Liver (tissue), 9 donors: ENCODE data around the gene RHEX. TPM values are rescaled to one million over a fixed set of nuclear protein-coding genes. Genes with fewer than 3 reads are reported as not detected.
"Not testable (repeated sequence)": the region's sequence is repeated elsewhere in the genome, so short reads cannot be mapped to it uniquely, and the experiment has no call there.

Source experiments
- DNase-seq: peaks from one replicate; pipeline ENCODE4 v3.0.0-alpha.2; 2017; ENCODE audit warnings: low spot score
- H3K27ac ChIP-seq, 2 donors: one replicate each; pipeline ENCODE4 v1.7.0; 2013; ENCODE audit warnings: inconsistent platforms in 2 of 2, low read length in 2 of 2, control low read depth in 1 of 2, low read depth in 1 of 2, mild to moderate bottlenecking in 1 of 2
- H3K27me3 ChIP-seq, 4 donors: one replicate each; pipeline versions ENCODE4 v1.6.1 to v1.7.0; 2013; ENCODE audit warnings: low read length in 3 of 4, inconsistent platforms in 1 of 4, mild to moderate bottlenecking in 1 of 4, moderate library complexity in 1 of 4; ENCODE audit not compliant: control insufficient read depth in 4 of 4, insufficient read depth in 4 of 4
- H3K36me3 ChIP-seq, 4 donors: one replicate each; pipeline versions ENCODE4 v1.6.1 to v1.7.0; 2013; ENCODE audit warnings: low read length in 3 of 4, mild to moderate bottlenecking in 3 of 4, low read depth in 1 of 4, moderate library complexity in 1 of 4; ENCODE audit not compliant: control insufficient read depth in 4 of 4, insufficient read depth in 3 of 4
- H3K4me1 ChIP-seq, 4 donors: one replicate each; pipeline versions ENCODE4 v1.6.1 to v1.7.0; 2013; ENCODE audit warnings: low read length in 3 of 4, mild to moderate bottlenecking in 3 of 4, moderate library complexity in 1 of 4; ENCODE audit not compliant: control insufficient read depth in 4 of 4, insufficient read depth in 4 of 4
- H3K4me3 ChIP-seq, 3 donors: one replicate each; pipeline versions ENCODE4 v1.6.1 to v1.7.0; 2013; ENCODE audit warnings: low read length in 3 of 3, control low read depth in 1 of 3, low read depth in 1 of 3, mild to moderate bottlenecking in 1 of 3
- H3K9ac ChIP-seq, 2 donors: one replicate each; pipeline ENCODE4 v1.7.0; 2013; ENCODE audit warnings: low read length in 2 of 2, mild to moderate bottlenecking in 2 of 2, moderate library complexity in 2 of 2, control low read depth in 1 of 2, low read depth in 1 of 2
- H3K9me3 ChIP-seq, 4 donors: one replicate each; pipeline versions ENCODE4 v1.6.1 to v1.7.0; 2013; ENCODE audit warnings: low read length in 3 of 4; ENCODE audit not compliant: control insufficient read depth in 4 of 4
- CTCF ChIP-seq: fragments of 150-350 bp; IDR thresholded peaks from 2 replicates; pipeline ENCODE4 v1.5.1; 2017; ENCODE audit warnings: improper control_type of control experiment, low read depth, low read length; ENCODE audit not compliant: missing input control
- EGR1 ChIP-seq, 2 donors: IDR thresholded peaks; 2 replicates each; pipeline ENCODE4 v1.6.1; 2016 to 2018; ENCODE audit warnings: antibody characterized with exemption in 2 of 2, low read depth in 2 of 2
- FOXA1 ChIP-seq: IDR thresholded peaks from 2 replicates; pipeline ENCODE4 v1.6.1; 2016; ENCODE audit warnings: antibody characterized with exemption
- FOXA2 ChIP-seq: IDR thresholded peaks from 2 replicates; pipeline ENCODE4 v1.6.1; 2016; ENCODE audit warnings: antibody characterized with exemption
- GABPA ChIP-seq, 2 donors: IDR thresholded peaks in 1 of 2; conservative IDR thresholded peaks in 1 of 2; 2 replicates each; pipeline ENCODE4 v1.6.1; 2016; ENCODE audit warnings: antibody characterized with exemption in 2 of 2, mild to moderate bottlenecking in 1 of 2, moderate library complexity in 1 of 2
- HNF4A ChIP-seq, 2 donors: conservative IDR thresholded peaks; 2 replicates each; pipeline ENCODE4 v1.6.1; 2016; ENCODE audit warnings: antibody characterized with exemption in 2 of 2, mild to moderate bottlenecking in 2 of 2
- HNF4G ChIP-seq: IDR thresholded peaks from 2 replicates; pipeline ENCODE4 v1.6.1; 2016; ENCODE audit warnings: antibody characterized with exemption
- JUND ChIP-seq, 2 donors: IDR thresholded peaks; 2 replicates each; pipeline ENCODE4 v1.6.1; 2016; ENCODE audit warnings: antibody characterized with exemption in 2 of 2
- NR2F2 ChIP-seq: IDR thresholded peaks from 2 replicates; pipeline ENCODE4 v1.6.1; 2016; ENCODE audit warnings: antibody characterized with exemption
- RAD21 ChIP-seq, 2 donors: IDR thresholded peaks; 2 replicates each; pipeline ENCODE4 v1.6.1; 2016; ENCODE audit warnings: antibody characterized with exemption in 2 of 2, mild to moderate bottlenecking in 2 of 2
- REST ChIP-seq: IDR thresholded peaks from 2 replicates; pipeline ENCODE4 v1.6.1; 2016; ENCODE audit warnings: antibody characterized with exemption, mild to moderate bottlenecking
- RXRA ChIP-seq, 2 donors: IDR thresholded peaks; 2 replicates each; pipeline ENCODE4 v1.6.1; 2017 to 2018; ENCODE audit warnings: antibody characterized with exemption in 2 of 2, mild to moderate bottlenecking in 1 of 2
- SP1 ChIP-seq: IDR thresholded peaks from 2 replicates; pipeline ENCODE4 v1.6.1; 2018; ENCODE audit warnings: antibody characterized with exemption, mild to moderate bottlenecking
- TAF1 ChIP-seq: conservative IDR thresholded peaks from 2 replicates; pipeline ENCODE4 v1.6.1; 2016; ENCODE audit warnings: antibody characterized with exemption, mild to moderate bottlenecking
- YY1 ChIP-seq: IDR thresholded peaks from 2 replicates; pipeline ENCODE4 v1.6.1; 2016; ENCODE audit warnings: antibody characterized with exemption, mild to moderate bottlenecking
- WGBS: extraction: QIAGEN DNeasy Blood & Tissue Kit; methylation state at CpG from one replicate; pipeline ENCODE4 v1.1.7; 2013; 5-methylcytosine and 5-hydroxymethylcytosine counted together
- polyA plus RNA-seq, 2 donors: library from polyadenylated mRNA; stranded (reverse) in 1 of 2; unstranded in 1 of 2; fragments of 200-250 nt in 1 of 2; fragments of >200 nt in 1 of 2; fragmentation: Nextera tagmentation in 1 of 2; extraction: Ambion mirVana in 1 of 2; gene quantifications; one replicate each; pipeline versions ENCODE4 v1.2.1 to v1.2.3, GENCODE V29; 2013 to 2015
- total RNA-seq, 2 donors: library from RNA; depleted of rRNA; stranded (reverse); fragments of >200 nt; gene quantifications; one replicate each; pipeline ENCODE4 v1.2.3, GENCODE V29; 2014
- TF ChIP-seq, protein P1 (sequence below): IDR thresholded peaks from 2 replicates; pipeline ENCODE4 v1.6.1; 2016; ENCODE audit warnings: antibody characterized with exemption
- TF ChIP-seq, protein P2 (sequence below): IDR thresholded peaks from 2 replicates; pipeline ENCODE4 v1.6.1; 2016; ENCODE audit warnings: antibody characterized with exemption
- TF ChIP-seq, protein P3 (sequence below): IDR thresholded peaks from 2 replicates; pipeline ENCODE4 v1.6.1; 2016; ENCODE audit warnings: antibody characterized with exemption
- donor health status: healthy.
- donor health status: healthy.
- donor health status: healthy.
- donor health status: healthy.
- donor health status: healthy.

Gene RHEX
- total and polyA plus RNA-seq, 4 donors: 0.15 to 2.8 (median 0.47) TPM

GRCh38 chr1:206050655-206051235 lies 2.2 kb upstream of the RHEX start:
- Histone ChIP-seq H3K4me1 (peaks cover 0 to 35% (median 26%) of the 10 kb centered on the region in 4 donors), H3K9me3 (no peaks in the 10 kb centered on the region), H3K9ac (no peak overlapping the region), H3K36me3 (no peaks in the 10 kb centered on the region), H3K4me3 (no peak overlapping the region), H3K27me3 (no peaks in the 10 kb centered on the region), H3K27ac (no peak overlapping the region)
- no peak for DNase-seq
- WGBS: 83% methylated on average over 6 of the region's 6 CpGs
- TF ChIP-seq YY1 (no peak), EGR1 (IDR thresholded peaks at IDR 0.05; ENCODE audit: low read depth in 2 of 2) (no peak), CTCF (no peak), RAD21 (IDR thresholded peaks at IDR 0.05) (no peak), SP1 (no peak), TAF1 (no peak), FOXA2 (no peak), JUND (IDR thresholded peaks at IDR 0.05) (no peak), HNF4G (no peak), REST (no peak), HNF4A (conservative IDR thresholded peaks at IDR 0.05) (no peak), NR2F2 (no peak), FOXA1 (no peak), GABPA (IDR thresholded peaks at IDR 0.05 in 1 of 2, conservative IDR thresholded peaks at IDR 0.05 in 1 of 2) (no peak), RXRA (IDR thresholded peaks at IDR 0.05) (no peak)
- TF ChIP-seq, protein P1, sequence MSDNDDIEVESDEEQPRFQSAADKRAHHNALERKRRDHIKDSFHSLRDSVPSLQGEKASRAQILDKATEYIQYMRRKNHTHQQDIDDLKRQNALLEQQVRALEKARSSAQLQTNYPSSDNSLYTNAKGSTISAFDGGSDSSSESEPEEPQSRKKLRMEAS: no peak
- TF ChIP-seq, protein P2, sequence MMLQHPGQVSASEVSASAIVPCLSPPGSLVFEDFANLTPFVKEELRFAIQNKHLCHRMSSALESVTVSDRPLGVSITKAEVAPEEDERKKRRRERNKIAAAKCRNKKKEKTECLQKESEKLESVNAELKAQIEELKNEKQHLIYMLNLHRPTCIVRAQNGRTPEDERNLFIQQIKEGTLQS: no peak
- TF ChIP-seq, protein P3, sequence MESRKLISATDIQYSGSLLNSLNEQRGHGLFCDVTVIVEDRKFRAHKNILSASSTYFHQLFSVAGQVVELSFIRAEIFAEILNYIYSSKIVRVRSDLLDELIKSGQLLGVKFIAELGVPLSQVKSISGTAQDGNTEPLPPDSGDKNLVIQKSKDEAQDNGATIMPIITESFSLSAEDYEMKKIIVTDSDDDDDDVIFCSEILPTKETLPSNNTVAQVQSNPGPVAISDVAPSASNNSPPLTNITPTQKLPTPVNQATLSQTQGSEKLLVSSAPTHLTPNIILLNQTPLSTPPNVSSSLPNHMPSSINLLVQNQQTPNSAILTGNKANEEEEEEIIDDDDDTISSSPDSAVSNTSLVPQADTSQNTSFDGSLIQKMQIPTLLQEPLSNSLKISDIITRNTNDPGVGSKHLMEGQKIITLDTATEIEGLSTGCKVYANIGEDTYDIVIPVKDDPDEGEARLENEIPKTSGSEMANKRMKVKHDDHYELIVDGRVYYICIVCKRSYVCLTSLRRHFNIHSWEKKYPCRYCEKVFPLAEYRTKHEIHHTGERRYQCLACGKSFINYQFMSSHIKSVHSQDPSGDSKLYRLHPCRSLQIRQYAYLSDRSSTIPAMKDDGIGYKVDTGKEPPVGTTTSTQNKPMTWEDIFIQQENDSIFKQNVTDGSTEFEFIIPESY: no peak

DNA sequence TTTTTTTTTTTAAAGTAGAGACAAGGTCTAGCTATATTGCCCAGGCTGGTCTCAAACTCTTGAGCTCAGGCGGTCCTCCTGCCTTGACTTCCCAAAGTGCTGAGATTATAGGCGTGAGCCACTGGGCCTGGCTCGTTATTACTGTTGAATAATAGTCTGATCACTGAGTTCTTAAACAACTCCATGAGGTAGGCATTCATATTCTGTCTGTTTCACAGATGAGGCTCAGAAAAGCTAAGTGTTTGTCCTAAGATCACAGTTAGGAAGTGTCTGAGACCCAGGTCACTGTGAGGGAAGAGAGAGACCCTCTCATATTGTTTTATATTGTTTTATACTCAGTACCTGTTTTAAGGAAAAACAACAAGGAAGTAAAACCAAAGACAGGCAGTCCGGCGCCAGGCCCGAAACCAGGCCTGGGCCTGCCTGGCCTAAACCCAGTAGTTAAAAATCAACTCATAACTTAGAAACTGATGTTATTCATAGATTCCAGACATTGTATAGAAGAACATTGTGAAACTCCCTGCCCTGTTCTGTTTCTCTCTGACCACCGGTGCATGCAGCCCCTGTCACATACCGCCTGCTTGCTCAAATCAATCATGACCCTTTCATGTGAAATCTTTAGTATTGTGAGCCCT lies 625 bp upstream of the RHEX start:
- not testable (repeated sequence) for H3K27me3 ChIP-seq, H3K36me3 ChIP-seq, H3K9ac ChIP-seq, H3K4me3 ChIP-seq, H3K9me3 ChIP-seq, DNase-seq
- Histone ChIP-seq H3K4me1 (peaks cover 0 to 39% (median 31%) of the 10 kb centered on the region in 4 donors), H3K27ac (peak overlapping the region; percentile 83 to 97)
- 95% methylated on average over 6 of the region's 8 CpGs for WGBS

GRCh38 chr1:206053616-206054015 lies 643 bp downstream of the RHEX start:
- peaks cover 0 to 36% (median 27%) of the 10 kb centered on the region in 4 donors for H3K4me1 ChIP-seq
- H3K9ac ChIP-seq: peak overlapping the region in 1 of 2 donors; percentile 56
- peak overlapping the region in 1 of 3 donors; percentile 52 for H3K4me3 ChIP-seq
- H3K9me3 ChIP-seq, H3K27me3 ChIP-seq, H3K36me3 ChIP-seq, DNase-seq: not testable (repeated sequence)
- 87% methylated on average over 4 of the region's 4 CpGs for WGBS
- H3K27ac ChIP-seq: peak overlapping the region; percentile 83 to 97
